Panc1 (cell line): ENCODE data around the gene MYO7A. TPM values are rescaled to one million over a fixed set of nuclear protein-coding genes. Genes with fewer than 3 reads are reported as not detected.

Source experiments
- ATAC-seq: fragments of 200-7000 bp; cut with Tn5 transposase; 2 replicates; pipeline ENCODE4 v1.9.1; 2020; ENCODE audit warnings: mild to moderate bottlenecking, moderate library complexity
- BruUV-seq: library from RNA; stranded (reverse); fragments of 400-500 nt; replicated peaks from 2 replicates; lab custom pipeline; 2021; lab: Mats Ljungman, UMichigan
- CTCF ChIA-PET: fragments of 300-600 bp; sonication (Branson Sonifier 250); formaldehyde crosslinking; loops from one replicate; lab custom pipeline; 2022; ENCODE audit warnings: antibody characterized with exemption; lab: Charles Lee
- POLR2A ChIA-PET: fragments of 300-600 bp; sonication (Branson Sonifier 250); formaldehyde crosslinking; loops from one replicate; lab custom pipeline; 2022; ENCODE audit warnings: antibody characterized with exemption; lab: Charles Lee
- DNase-seq: peaks from one replicate; pipeline ENCODE4 v3.0.0-alpha.2; 2010; ENCODE audit warnings: low read depth, low spot score
- H3K27ac ChIP-seq: 2 replicates; pipeline ENCODE4 v1.5.1; 2011; ENCODE audit warnings: mild to moderate bottlenecking, low read length, inconsistent platforms
- H3K27me3 ChIP-seq: fragments of 200-500 bp; sonication (Bioruptor generic); 2 replicates; pipeline ENCODE4 v1.6.0; 2014; ENCODE audit warnings: low read length, inconsistent platforms; ENCODE audit not compliant: control insufficient read depth, insufficient read depth
- H3K36me3 ChIP-seq: fragments of 200-500 bp; sonication (Bioruptor generic); 2 replicates; pipeline ENCODE4 v1.5.1; 2014; ENCODE audit warnings: inconsistent platforms, mild to moderate bottlenecking, low read length, moderate library complexity; ENCODE audit not compliant: control insufficient read depth, insufficient read depth
- H3K4me1 ChIP-seq: 2 replicates; pipeline ENCODE4 v1.5.1; 2011; ENCODE audit warnings: inconsistent platforms, mild to moderate bottlenecking, low read length, moderate library complexity; ENCODE audit not compliant: control insufficient read depth, insufficient read depth
- H3K4me3 ChIP-seq, 2 experiments: 2 replicates each; pipeline ENCODE4 v1.5.1; 2011 to 2012; ENCODE audit warnings: low read depth in 2 of 2, low read length in 2 of 2, mild to moderate bottlenecking in 2 of 2, inconsistent platforms in 1 of 2, moderate library complexity in 1 of 2
- H3K9me3 ChIP-seq: fragments of 200-500 bp; sonication (Bioruptor generic); 2 replicates; pipeline ENCODE4 v1.5.1; 2014; ENCODE audit warnings: low read depth, mild to moderate bottlenecking, inconsistent platforms, low read length, moderate library complexity; ENCODE audit not compliant: control insufficient read depth, insufficient read depth
- POLR2AphosphoS5 ChIP-seq: IDR thresholded peaks from 2 replicates; pipeline ENCODE4 v1.6.1; 2012; ENCODE audit warnings: mild to moderate bottlenecking, low read depth, low read length, moderate library complexity
- REST ChIP-seq, 2 experiments: IDR thresholded peaks; 2 replicates each; pipeline ENCODE4 v1.6.1; 2011 to 2012; ENCODE audit warnings: low read depth in 2 of 2, control low read depth in 1 of 2, low read length in 1 of 2, mild to moderate bottlenecking in 1 of 2, moderate library complexity in 1 of 2; ENCODE audit not compliant: insufficient read depth in 1 of 2
- SIN3A ChIP-seq: IDR thresholded peaks from 2 replicates; pipeline ENCODE4 v1.6.1; 2012; ENCODE audit warnings: low read depth, mild to moderate bottlenecking, low read length, moderate library complexity, borderline replicate concordance; ENCODE audit not compliant: insufficient read depth
- TCF7L2 ChIP-seq: IDR thresholded peaks from 2 replicates; pipeline ENCODE4 v1.6.1; 2011; ENCODE audit warnings: mild to moderate bottlenecking, low read depth, low read length, inconsistent platforms
- in situ Hi-C: cut with HindIII; loops from 2 replicates; pipeline ENCODE4 v1.10.0; 2016; ENCODE audit warnings: low sequenced_read_pairs, low pct_unique_long_range_greater_than_20kb
- intact Hi-C: fragments of 100-400 bp; cut with micrococcal nuclease; formaldehyde crosslinking; loops from one replicate; pipeline ENCODE4 v1.10.0; 2022; ENCODE audit not compliant: unreplicated experiment
- total RNA-seq: library from RNA; stranded (reverse); gene quantifications from one replicate; pipeline ENCODE4 v1.2.1, GENCODE V29; 2021; ENCODE audit not compliant: unreplicated experiment
- TF ChIP-seq, protein P1 (sequence below): fragments of 450-650 bp; IDR thresholded peaks from 2 replicates; pipeline ENCODE4 v1.5.1; 2017; ENCODE audit warnings: mild to moderate bottlenecking

The MYO7A gene
- total RNA-seq, 1 experiment from 2014 or later: 1.3 TPM

DNA sequence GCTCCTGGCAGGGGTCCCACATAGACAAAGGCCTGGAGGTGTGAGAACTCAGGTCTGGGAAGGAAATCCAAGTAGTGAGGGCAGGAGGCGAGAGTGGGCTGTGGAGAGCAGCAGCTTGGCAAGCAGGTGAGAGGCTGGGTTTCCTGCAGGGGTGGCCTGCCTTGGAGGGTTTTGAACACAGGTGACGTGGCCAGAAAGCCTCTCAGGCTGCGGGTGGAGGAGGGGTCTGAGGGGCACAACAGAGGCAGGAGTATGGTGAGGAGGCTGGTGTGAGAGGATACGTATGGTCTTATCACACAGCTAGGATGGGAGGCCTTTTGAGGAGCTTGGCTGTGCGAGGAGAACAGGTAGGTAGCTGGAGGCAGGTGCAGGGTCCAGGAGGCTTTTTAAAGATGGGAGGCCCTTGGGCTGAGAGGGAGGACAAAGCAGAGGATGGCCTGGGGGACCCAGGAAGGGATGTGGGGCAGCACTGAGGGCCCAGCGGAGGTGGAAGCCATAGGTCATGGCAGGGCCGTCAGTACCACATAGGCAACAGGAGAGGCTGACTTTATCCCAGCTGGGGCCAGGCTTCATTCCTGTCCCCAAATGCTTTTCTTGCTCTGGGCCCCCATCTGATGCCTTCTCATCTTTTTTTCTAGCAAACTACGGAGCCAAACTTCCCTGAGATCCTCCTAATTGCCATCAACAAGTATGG lies 84.4 kb downstream of the MYO7A start:
- no peaks in the 10 kb centered on the region for H3K9me3 ChIP-seq
- ChIA-PET CTCF (interaction anchor here (1.2 kb wide), 1 partner anchor 17 kb away, joined by 3 read pairs; no protein-coding TSS in a partner anchor), POLR2A (no interaction called here)
- no peak for ATAC-seq
- no peaks in the 10 kb centered on the region for H3K36me3 ChIP-seq
- in situ Hi-C loops: no loop called here
- no peak for DNase-seq
- no TSS peak for BruUV-seq
- TF ChIP-seq, protein P1, sequence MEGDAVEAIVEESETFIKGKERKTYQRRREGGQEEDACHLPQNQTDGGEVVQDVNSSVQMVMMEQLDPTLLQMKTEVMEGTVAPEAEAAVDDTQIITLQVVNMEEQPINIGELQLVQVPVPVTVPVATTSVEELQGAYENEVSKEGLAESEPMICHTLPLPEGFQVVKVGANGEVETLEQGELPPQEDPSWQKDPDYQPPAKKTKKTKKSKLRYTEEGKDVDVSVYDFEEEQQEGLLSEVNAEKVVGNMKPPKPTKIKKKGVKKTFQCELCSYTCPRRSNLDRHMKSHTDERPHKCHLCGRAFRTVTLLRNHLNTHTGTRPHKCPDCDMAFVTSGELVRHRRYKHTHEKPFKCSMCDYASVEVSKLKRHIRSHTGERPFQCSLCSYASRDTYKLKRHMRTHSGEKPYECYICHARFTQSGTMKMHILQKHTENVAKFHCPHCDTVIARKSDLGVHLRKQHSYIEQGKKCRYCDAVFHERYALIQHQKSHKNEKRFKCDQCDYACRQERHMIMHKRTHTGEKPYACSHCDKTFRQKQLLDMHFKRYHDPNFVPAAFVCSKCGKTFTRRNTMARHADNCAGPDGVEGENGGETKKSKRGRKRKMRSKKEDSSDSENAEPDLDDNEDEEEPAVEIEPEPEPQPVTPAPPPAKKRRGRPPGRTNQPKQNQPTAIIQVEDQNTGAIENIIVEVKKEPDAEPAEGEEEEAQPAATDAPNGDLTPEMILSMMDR: no peak
- no peak for TF ChIP-seq TCF7L2
- TF ChIP-seq REST (IDR thresholded peaks at IDR 0.05; ENCODE audit: insufficient read depth in 1 of 2, low read depth in 2 of 2, low read length in 1 of 2): no peak
- no peak for TF ChIP-seq POLR2AphosphoS5
- no peak for TF ChIP-seq SIN3A
- peaks cover under 1% of the 10 kb centered on the region; the same call in 1 of the 2 replicates for H3K27me3 ChIP-seq
- intact Hi-C loops: no loop called here
- H3K4me3 ChIP-seq: no peak overlapping the region
- no peak overlapping the region for H3K27ac ChIP-seq
- no peaks in the 10 kb centered on the region for H3K4me1 ChIP-seq

GRCh38 chr11:77213029-77213579 lies 85.1 kb downstream of the MYO7A start:
- ChIA-PET POLR2A (no interaction called here), CTCF (no interaction called here)
- H3K4me1 ChIP-seq: no peaks in the 10 kb centered on the region
- in situ Hi-C loops (no loop called here), intact Hi-C loops (no loop called here)
- DNase-seq (no peak), ATAC-seq (no peak)
- peaks cover 3% of the 10 kb centered on the region for H3K27me3 ChIP-seq
- H3K4me3 ChIP-seq: no peak overlapping the region
- H3K36me3 ChIP-seq: no peaks in the 10 kb centered on the region
- TF ChIP-seq, protein P1: no peak
- TF ChIP-seq TCF7L2 (no peak), REST (IDR thresholded peaks at IDR 0.05; ENCODE audit: insufficient read depth in 1 of 2, low read depth in 2 of 2, low read length in 1 of 2) (no peak), POLR2AphosphoS5 (no peak), SIN3A (no peak)
- H3K9me3 ChIP-seq: no peaks in the 10 kb centered on the region
- no TSS peak for BruUV-seq
- no peak overlapping the region for H3K27ac ChIP-seq
